ENCODE measurements around the gene MESP2. TPM values are rescaled to one million over a fixed set of nuclear protein-coding genes. Genes with fewer than 3 reads are reported as not detected.

Gene MESP2
- polyA plus RNA-seq, 1 donor from 2014 or later, result not detected

DNA sequence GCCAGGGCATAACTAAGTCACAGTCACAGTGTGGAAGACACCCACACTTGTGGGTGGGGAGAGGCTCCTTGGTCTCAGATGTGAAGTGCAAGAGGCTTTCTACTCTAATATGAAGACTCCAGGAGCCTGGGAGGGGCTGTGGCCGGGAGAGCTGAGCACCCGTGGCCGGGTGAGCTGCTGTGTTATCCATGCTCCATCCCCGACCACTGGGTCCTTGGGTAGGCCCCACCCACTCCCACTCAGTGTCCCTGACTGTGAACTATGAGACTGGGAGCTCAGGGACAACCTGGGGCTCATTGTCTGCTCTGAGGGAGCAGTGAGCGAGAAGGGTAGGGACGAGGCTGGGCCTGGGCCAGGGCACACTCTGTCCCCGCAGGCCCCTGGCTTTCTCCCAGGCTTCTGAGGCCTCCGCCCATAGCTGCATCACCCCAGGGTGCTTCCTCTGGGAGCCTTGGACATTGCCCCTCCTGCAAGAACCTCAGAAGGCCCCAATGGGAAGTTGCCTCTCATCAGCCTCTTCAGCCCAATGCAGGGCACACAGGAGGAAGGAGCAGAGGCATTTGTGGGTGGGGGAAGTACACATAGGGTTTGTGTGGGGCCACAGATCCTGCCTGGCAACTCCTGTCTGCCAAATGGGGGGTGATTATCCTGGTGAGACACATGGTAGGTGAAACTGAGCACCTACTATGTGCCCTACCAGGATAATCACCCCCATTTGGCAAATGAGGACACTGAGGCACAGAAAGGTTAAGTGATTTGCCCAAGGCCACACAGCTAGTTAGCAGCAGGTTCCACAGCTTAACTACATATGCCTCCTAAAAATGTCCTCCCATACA, 36.1 kb downstream of the MESP2 start:
- peaks cover 42% of the 10 kb centered on the region for H3K27me3 ChIP-seq (ENCODE audit: insufficient read depth, low read depth, low read length)
- no peak overlapping the region for H2AFZ ChIP-seq (ENCODE audit: low read depth, low read length)
- TF ChIP-seq MXI1 (conservative IDR thresholded peaks at IDR 0.05; ENCODE audit: poor library complexity, severe bottlenecking) (no peak), SMC3 (conservative IDR thresholded peaks at IDR 0.05; ENCODE audit: poor library complexity) (no peak), EZH2 (IDR thresholded peaks at IDR 0.05; ENCODE audit: borderline replicate concordance, insufficient read depth, low read length, poor library complexity, severe bottlenecking) (no peak), POLR2AphosphoS5 (IDR thresholded peaks at IDR 0.05) (no peak), EP300 (conservative IDR thresholded peaks at IDR 0.05; ENCODE audit: poor library complexity, severe bottlenecking) (no peak), RAD21 (conservative IDR thresholded peaks at IDR 0.05) (no peak), TAF1 (IDR thresholded peaks at IDR 0.05; ENCODE audit: low read depth) (no peak)
- TF ChIP-seq, protein P1, sequence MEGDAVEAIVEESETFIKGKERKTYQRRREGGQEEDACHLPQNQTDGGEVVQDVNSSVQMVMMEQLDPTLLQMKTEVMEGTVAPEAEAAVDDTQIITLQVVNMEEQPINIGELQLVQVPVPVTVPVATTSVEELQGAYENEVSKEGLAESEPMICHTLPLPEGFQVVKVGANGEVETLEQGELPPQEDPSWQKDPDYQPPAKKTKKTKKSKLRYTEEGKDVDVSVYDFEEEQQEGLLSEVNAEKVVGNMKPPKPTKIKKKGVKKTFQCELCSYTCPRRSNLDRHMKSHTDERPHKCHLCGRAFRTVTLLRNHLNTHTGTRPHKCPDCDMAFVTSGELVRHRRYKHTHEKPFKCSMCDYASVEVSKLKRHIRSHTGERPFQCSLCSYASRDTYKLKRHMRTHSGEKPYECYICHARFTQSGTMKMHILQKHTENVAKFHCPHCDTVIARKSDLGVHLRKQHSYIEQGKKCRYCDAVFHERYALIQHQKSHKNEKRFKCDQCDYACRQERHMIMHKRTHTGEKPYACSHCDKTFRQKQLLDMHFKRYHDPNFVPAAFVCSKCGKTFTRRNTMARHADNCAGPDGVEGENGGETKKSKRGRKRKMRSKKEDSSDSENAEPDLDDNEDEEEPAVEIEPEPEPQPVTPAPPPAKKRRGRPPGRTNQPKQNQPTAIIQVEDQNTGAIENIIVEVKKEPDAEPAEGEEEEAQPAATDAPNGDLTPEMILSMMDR (IDR thresholded peaks at IDR 0.05; ENCODE audit: poor library complexity, severe bottlenecking), result no peak
- TF ChIP-seq, protein P2, sequence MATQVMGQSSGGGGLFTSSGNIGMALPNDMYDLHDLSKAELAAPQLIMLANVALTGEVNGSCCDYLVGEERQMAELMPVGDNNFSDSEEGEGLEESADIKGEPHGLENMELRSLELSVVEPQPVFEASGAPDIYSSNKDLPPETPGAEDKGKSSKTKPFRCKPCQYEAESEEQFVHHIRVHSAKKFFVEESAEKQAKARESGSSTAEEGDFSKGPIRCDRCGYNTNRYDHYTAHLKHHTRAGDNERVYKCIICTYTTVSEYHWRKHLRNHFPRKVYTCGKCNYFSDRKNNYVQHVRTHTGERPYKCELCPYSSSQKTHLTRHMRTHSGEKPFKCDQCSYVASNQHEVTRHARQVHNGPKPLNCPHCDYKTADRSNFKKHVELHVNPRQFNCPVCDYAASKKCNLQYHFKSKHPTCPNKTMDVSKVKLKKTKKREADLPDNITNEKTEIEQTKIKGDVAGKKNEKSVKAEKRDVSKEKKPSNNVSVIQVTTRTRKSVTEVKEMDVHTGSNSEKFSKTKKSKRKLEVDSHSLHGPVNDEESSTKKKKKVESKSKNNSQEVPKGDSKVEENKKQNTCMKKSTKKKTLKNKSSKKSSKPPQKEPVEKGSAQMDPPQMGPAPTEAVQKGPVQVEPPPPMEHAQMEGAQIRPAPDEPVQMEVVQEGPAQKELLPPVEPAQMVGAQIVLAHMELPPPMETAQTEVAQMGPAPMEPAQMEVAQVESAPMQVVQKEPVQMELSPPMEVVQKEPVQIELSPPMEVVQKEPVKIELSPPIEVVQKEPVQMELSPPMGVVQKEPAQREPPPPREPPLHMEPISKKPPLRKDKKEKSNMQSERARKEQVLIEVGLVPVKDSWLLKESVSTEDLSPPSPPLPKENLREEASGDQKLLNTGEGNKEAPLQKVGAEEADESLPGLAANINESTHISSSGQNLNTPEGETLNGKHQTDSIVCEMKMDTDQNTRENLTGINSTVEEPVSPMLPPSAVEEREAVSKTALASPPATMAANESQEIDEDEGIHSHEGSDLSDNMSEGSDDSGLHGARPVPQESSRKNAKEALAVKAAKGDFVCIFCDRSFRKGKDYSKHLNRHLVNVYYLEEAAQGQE (IDR thresholded peaks at IDR 0.05; ENCODE audit: borderline replicate concordance), result no peak
- no peaks in the 10 kb centered on the region for H4K20me1 ChIP-seq (ENCODE audit: insufficient read depth)
- H3K4me2 ChIP-seq (ENCODE audit: low read length), result no peak overlapping the region
- no peaks in the 10 kb centered on the region for H3F3A ChIP-seq (ENCODE audit: insufficient read depth, low read length, poor library complexity, severe bottlenecking)
- peaks cover 8% of the 10 kb centered on the region for H3K9me3 ChIP-seq (ENCODE audit: low read length)
- no peaks in the 10 kb centered on the region for H3K79me2 ChIP-seq (replicated peaks; ENCODE audit: insufficient read depth, low read length)
- H3K4me3 ChIP-seq (ENCODE audit: low read length), result no peak overlapping the region
- no peaks in the 10 kb centered on the region for H3K36me3 ChIP-seq (ENCODE audit: insufficient read depth, low read length)
- no peak overlapping the region for H3K9ac ChIP-seq (ENCODE audit: low read length)
- no peak overlapping the region for H3K27ac ChIP-seq (ENCODE audit: low read length)
- H3K9me2 ChIP-seq (ENCODE audit: insufficient read depth, low read length), result no peaks in the 10 kb centered on the region

DNA sequence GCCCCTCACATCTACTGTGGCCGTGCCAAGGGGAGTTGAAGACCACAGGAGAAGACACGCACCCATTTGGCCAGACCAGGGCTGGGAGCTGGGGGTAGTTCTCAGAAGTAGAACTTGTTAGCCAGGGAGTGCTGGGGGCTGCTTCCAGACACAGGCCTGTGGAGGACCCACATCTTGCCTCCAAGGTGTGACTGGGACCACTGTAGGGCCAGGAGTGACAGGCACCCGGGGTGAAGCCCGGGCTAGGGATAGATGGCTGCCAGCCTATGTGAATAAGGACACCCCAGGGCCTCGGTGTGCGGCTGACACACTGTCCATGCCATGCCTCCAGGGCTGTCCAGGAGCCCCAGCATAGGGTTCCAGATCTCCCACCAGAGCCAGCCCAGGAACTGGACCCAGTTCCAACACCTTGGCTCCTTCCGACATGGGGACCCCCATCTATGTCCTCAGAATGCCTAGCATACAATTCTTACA, 36.8 kb downstream of the MESP2 start:
- TF ChIP-seq, protein P2 (IDR thresholded peaks at IDR 0.05; ENCODE audit: borderline replicate concordance), result no peak
- TF ChIP-seq POLR2AphosphoS5 (IDR thresholded peaks at IDR 0.05) (no peak), EZH2 (IDR thresholded peaks at IDR 0.05; ENCODE audit: borderline replicate concordance, insufficient read depth, low read length, poor library complexity, severe bottlenecking) (no peak), SMC3 (conservative IDR thresholded peaks at IDR 0.05; ENCODE audit: poor library complexity) (no peak), RAD21 (conservative IDR thresholded peaks at IDR 0.05) (no peak), EP300 (conservative IDR thresholded peaks at IDR 0.05; ENCODE audit: poor library complexity, severe bottlenecking) (no peak), TAF1 (IDR thresholded peaks at IDR 0.05; ENCODE audit: low read depth) (no peak), MXI1 (conservative IDR thresholded peaks at IDR 0.05; ENCODE audit: poor library complexity, severe bottlenecking) (no peak)
- TF ChIP-seq, protein P1 (IDR thresholded peaks at IDR 0.05; ENCODE audit: poor library complexity, severe bottlenecking), result no peak
- no peak overlapping the region for H2AFZ ChIP-seq (ENCODE audit: low read depth, low read length)
- H3K27me3 ChIP-seq (ENCODE audit: insufficient read depth, low read depth, low read length), result peaks cover 42% of the 10 kb centered on the region
- H3F3A ChIP-seq (ENCODE audit: insufficient read depth, low read length, poor library complexity, severe bottlenecking), result no peaks in the 10 kb centered on the region
- H3K9me2 ChIP-seq (ENCODE audit: insufficient read depth, low read length), result no peaks in the 10 kb centered on the region
- H3K4me3 ChIP-seq (ENCODE audit: low read length), result no peak overlapping the region
- H4K20me1 ChIP-seq (ENCODE audit: insufficient read depth), result no peaks in the 10 kb centered on the region
- H3K9me3 ChIP-seq (ENCODE audit: low read length), result peaks cover 8% of the 10 kb centered on the region
- H3K79me2 ChIP-seq (replicated peaks; ENCODE audit: insufficient read depth, low read length), result no peaks in the 10 kb centered on the region
- no peak overlapping the region for H3K9ac ChIP-seq (ENCODE audit: low read length)
- no peak overlapping the region for H3K27ac ChIP-seq (ENCODE audit: low read length)
- no peak overlapping the region for H3K4me2 ChIP-seq (ENCODE audit: low read length)
- no peaks in the 10 kb centered on the region for H3K36me3 ChIP-seq (ENCODE audit: insufficient read depth, low read length)

Measured in neural cell (in vitro differentiated cells).